Endothelial cell of umbilical vein (primary cell): Measurements from ENCODE around the gene P2RY6.

ENCODE experiments used
- FOS ChIP-seq: IDR thresholded peaks from 2 replicates; pipeline ENCODE4 v1.6.1; 2011; ENCODE audit warnings: mild to moderate bottlenecking, low read length, moderate library complexity, borderline replicate concordance; ENCODE audit not compliant: insufficient read depth
- GATA2 ChIP-seq: IDR thresholded peaks from 2 replicates; pipeline ENCODE4 v1.7.0; 2011; ENCODE audit warnings: low read depth, mild to moderate bottlenecking, moderate library complexity, mixed read lengths, low read length; ENCODE audit not compliant: insufficient read length, insufficient read depth
- TF ChIP-seq, protein P1 (sequence below): IDR thresholded peaks from 2 replicates; pipeline ENCODE4 v1.6.1; 2011; ENCODE audit not compliant: insufficient read depth, insufficient read length

DNA sequence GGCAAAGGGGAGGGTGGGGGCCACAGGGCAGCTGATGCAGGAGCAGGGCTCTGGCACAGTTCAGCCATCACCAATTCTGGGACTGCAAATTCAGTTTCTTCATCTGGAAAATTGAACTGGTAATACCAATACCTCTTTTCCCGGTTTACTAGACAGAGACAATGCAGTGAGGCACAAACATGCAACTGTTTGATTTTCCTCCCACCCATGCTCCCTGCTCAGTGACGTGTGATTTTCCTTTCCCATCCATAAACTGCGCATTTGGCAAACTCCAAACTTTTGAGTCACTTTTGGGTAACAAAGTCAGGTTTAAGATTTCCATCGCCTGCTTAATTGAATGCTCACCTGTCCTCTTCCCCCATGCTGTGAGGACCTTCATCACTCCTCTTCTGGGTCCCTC, 30.8 kb upstream of the P2RY6 start:
- no peak for TF ChIP-seq GATA2
- no peak for TF ChIP-seq FOS
- TF ChIP-seq, protein P1, sequence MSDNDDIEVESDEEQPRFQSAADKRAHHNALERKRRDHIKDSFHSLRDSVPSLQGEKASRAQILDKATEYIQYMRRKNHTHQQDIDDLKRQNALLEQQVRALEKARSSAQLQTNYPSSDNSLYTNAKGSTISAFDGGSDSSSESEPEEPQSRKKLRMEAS, result no peak
